Sigmoid colon (tissue), 7 donors: ENCODE results near the gene BBS12. TPM values are rescaled to one million over a fixed set of nuclear protein-coding genes. Genes with fewer than 3 reads are reported as not detected.

Experiments used
- DNase-seq: peaks from one replicate; pipeline ENCODE4 v3.0.0-alpha.2; 2019
- H3K27ac ChIP-seq, 4 donors: fragments of 200-600 bp; sonication (generic); one replicate each; pipeline ENCODE4 v1.5.1; 2016 to 2019; ENCODE audit warnings: mild to moderate bottlenecking in 1 of 4
- H3K27me3 ChIP-seq, 3 donors: fragments of 200-600 bp; sonication (generic); one replicate each; pipeline ENCODE4 v1.5.1; 2019; ENCODE audit warnings: mild to moderate bottlenecking in 1 of 3
- H3K36me3 ChIP-seq, 4 donors: fragments of 200-600 bp; sonication (generic); one replicate each; pipeline ENCODE4 v1.5.1; 2016 to 2019
- H3K4me1 ChIP-seq, 4 donors: fragments of 200-600 bp; sonication (generic); one replicate each; pipeline ENCODE4 v1.5.1; 2017 to 2019
- H3K4me3 ChIP-seq, 4 donors: fragments of 200-600 bp; sonication (generic); one replicate each; pipeline ENCODE4 v1.5.1; 2017 to 2019; ENCODE audit warnings: mild to moderate bottlenecking in 2 of 4, moderate library complexity in 1 of 4
- H3K9me3 ChIP-seq, 4 donors: fragments of 200-600 bp in 3 of 4; sonication (generic) in 3 of 4; one replicate each; pipeline versions ENCODE4 v1.5.1 to v1.6.1; 2013 to 2019
- CTCF ChIP-seq, 4 experiments: fragments of 450-650 bp in 3 of 4; fragments of 200-600 bp in 1 of 4; IDR thresholded peaks; one replicate each; pipeline ENCODE4 v1.5.1; 2016 to 2019; ENCODE audit warnings: antibody characterized with exemption in 4 of 4, mild to moderate bottlenecking in 3 of 4, moderate library complexity in 2 of 4
- EP300 ChIP-seq, 4 donors: sonication (generic); formaldehyde crosslinking; IDR thresholded peaks; one replicate each; pipeline ENCODE4 v1.6.1; 2017; ENCODE audit warnings: antibody characterized with exemption in 4 of 4
- POLR2A ChIP-seq, 2 donors: fragments of 450-650 bp; IDR thresholded peaks; one replicate each; pipeline ENCODE4 v1.6.1; 2016; ENCODE audit warnings: antibody characterized with exemption in 2 of 2, mild to moderate bottlenecking in 2 of 2, moderate library complexity in 2 of 2
- POLR2AphosphoS5 ChIP-seq, 4 donors: sonication (generic); formaldehyde crosslinking; IDR thresholded peaks; one replicate each; pipeline ENCODE4 v1.6.1; 2017; ENCODE audit warnings: antibody characterized with exemption in 4 of 4
- WGBS, 2 donors: extraction: QIAGEN DNeasy Blood & Tissue Kit; methylation state at CpG; one replicate each; pipeline ENCODE4 v1.1.7; 2013; 5-methylcytosine and 5-hydroxymethylcytosine counted together
- intact Hi-C: fragments of 100-400 bp; cut with DNase I; formaldehyde crosslinking; loops from one replicate; pipeline ENCODE4 v1.15.1; 2023
- polyA plus RNA-seq, 3 donors: library from polyadenylated mRNA; stranded (reverse); fragments of 200-250 nt; gene quantifications; one replicate each; pipeline ENCODE4 v1.2.3, GENCODE V29; 2013
- total RNA-seq, 4 donors: library from RNA; depleted of rRNA; stranded (reverse); fragments of >200 nt; gene quantifications; one replicate each; pipeline ENCODE4 v1.1.0, GENCODE V29; 2016
- donor health status: healthy with polysubstance abuse.
- donor health status: Bipolar disorder and iron deficiency.
- donor health status: healthy.

Gene BBS12
- total and polyA plus RNA-seq, 7 donors = 1.8 to 5.1 (median 3.4) TPM

- Histone ChIP-seq H3K4me3 (no peak overlapping the region), H3K27ac (no peak overlapping the region), H3K36me3 (peaks cover 0 to 18% (median 4%) of the 10 kb centered on the region in 4 donors), H3K4me1 (peaks cover 0 to 17% (median 6%) of the 10 kb centered on the region in 4 donors), H3K9me3 (no peaks in the 10 kb centered on the region), H3K27me3 (peaks cover 0 to 4% (median 0%) of the 10 kb centered on the region in 3 donors)
- intact Hi-C loops = no loop called here
- no peak for TF ChIP-seq CTCF (IDR thresholded peaks at IDR 0.05)
- no peak for TF ChIP-seq POLR2A (IDR thresholded peaks at IDR 0.05)
- TF ChIP-seq POLR2AphosphoS5 (IDR thresholded peaks at IDR 0.05) = no peak
- TF ChIP-seq EP300 (IDR thresholded peaks at IDR 0.05) = no peak
- WGBS, 2 donors = 76 to 79% methylated on average over 2 of the region's 2 CpGs
- DNase-seq = no peak
Measured at GRCh38 chr4:122746485-122746965, 14.0 kb downstream of the BBS12 start.

GRCh38 chr4:122747068-122747467 is 14.6 kb downstream of the BBS12 start:
- no peak overlapping the region for H3K27ac ChIP-seq
- intact Hi-C loops = no loop called here
- peaks cover 0 to 13% (median 2%) of the 10 kb centered on the region in 4 donors for H3K36me3 ChIP-seq
- WGBS, 2 donors = 43 to 97% methylated on average over 1 of the region's 1 CpG
- no peak for DNase-seq
- H3K4me3 ChIP-seq = no peak overlapping the region
- peaks cover 0 to 17% (median 6%) of the 10 kb centered on the region in 4 donors for H3K4me1 ChIP-seq
- H3K9me3 ChIP-seq = no peaks in the 10 kb centered on the region
- TF ChIP-seq EP300 (IDR thresholded peaks at IDR 0.05) (no peak), POLR2A (IDR thresholded peaks at IDR 0.05) (no peak), POLR2AphosphoS5 (IDR thresholded peaks at IDR 0.05) (no peak), CTCF (IDR thresholded peaks at IDR 0.05) (no peak)
- H3K27me3 ChIP-seq = peaks cover 0 to 4% (median 0%) of the 10 kb centered on the region in 3 donors

GRCh38 chr4:122747883-122748282 is 15.4 kb downstream of the BBS12 start:
- Histone ChIP-seq H3K4me1 (peaks cover 0 to 17% (median 6%) of the 10 kb centered on the region in 4 donors), H3K27ac (no peak overlapping the region), H3K9me3 (no peaks in the 10 kb centered on the region), H3K36me3 (peaks cover 0 to 5% (median 0%) of the 10 kb centered on the region in 4 donors), H3K4me3 (no peak overlapping the region), H3K27me3 (peaks cover 0 to 4% (median 0%) of the 10 kb centered on the region in 3 donors)
- no peak for TF ChIP-seq POLR2AphosphoS5 (IDR thresholded peaks at IDR 0.05)
- TF ChIP-seq EP300 (IDR thresholded peaks at IDR 0.05) = no peak
- no peak for TF ChIP-seq CTCF (IDR thresholded peaks at IDR 0.05)
- TF ChIP-seq POLR2A (IDR thresholded peaks at IDR 0.05) = no peak
- no peak for DNase-seq
- WGBS, 2 donors = 91 to 95% methylated on average over 1 of the region's 1 CpG
- intact Hi-C loops = no loop called here

- intact Hi-C loops = no loop called here
- H3K36me3 ChIP-seq = no peaks in the 10 kb centered on the region
- no peak for TF ChIP-seq POLR2A (IDR thresholded peaks at IDR 0.05)
- TF ChIP-seq POLR2AphosphoS5 (IDR thresholded peaks at IDR 0.05) = no peak
- TF ChIP-seq EP300 (IDR thresholded peaks at IDR 0.05) = no peak
- TF ChIP-seq CTCF (IDR thresholded peaks at IDR 0.05) = no peak
- DNase-seq = no peak
- no peaks in the 10 kb centered on the region for H3K4me1 ChIP-seq
- no peak overlapping the region for H3K4me3 ChIP-seq
- H3K27ac ChIP-seq = no peak overlapping the region
- WGBS, 2 donors = 88 to 93% methylated on average over 5 of the region's 5 CpGs
- H3K27me3 ChIP-seq = peaks cover 0 to 4% (median 0%) of the 10 kb centered on the region in 3 donors
- no peaks in the 10 kb centered on the region for H3K9me3 ChIP-seq
Measured at GRCh38 chr4:122749704-122750454, 17.4 kb downstream of the BBS12 start.
